Duodenal mucosa (tissue), 2 donors: ENCODE measurements around the gene PYCARD.
"Not testable (repeated sequence)": the region's sequence is repeated elsewhere in the genome, so short reads cannot be mapped to it uniquely, and the experiment has no call there.

Source experiments
- H3K27ac ChIP-seq: one replicate; pipeline ENCODE4 v1.7.0; 2013; ENCODE audit warnings: low read depth, low read length
- H3K27me3 ChIP-seq, 2 donors: one replicate each; pipeline ENCODE4 v1.7.0; 2013; ENCODE audit warnings: low read length in 2 of 2, control low read depth in 1 of 2; ENCODE audit not compliant: insufficient read depth in 2 of 2, control insufficient read depth in 1 of 2
- H3K36me3 ChIP-seq, 2 donors: one replicate each; pipeline ENCODE4 v1.7.0; 2013; ENCODE audit warnings: low read length in 2 of 2, control low read depth in 1 of 2; ENCODE audit not compliant: insufficient read depth in 2 of 2, control insufficient read depth in 1 of 2
- H3K4me1 ChIP-seq, 2 donors: one replicate each; pipeline ENCODE4 v1.7.0; 2013; ENCODE audit warnings: low read length in 2 of 2, control low read depth in 1 of 2; ENCODE audit not compliant: insufficient read depth in 2 of 2, control insufficient read depth in 1 of 2
- H3K4me3 ChIP-seq, 2 donors: one replicate each; pipeline ENCODE4 v1.7.0; 2013; ENCODE audit warnings: low read length in 2 of 2, low read depth in 1 of 2
- H3K9ac ChIP-seq, 2 donors: one replicate each; pipeline ENCODE4 v1.7.0; 2013; ENCODE audit warnings: low read length in 2 of 2, low read depth in 1 of 2
- H3K9me3 ChIP-seq, 2 donors: one replicate each; pipeline ENCODE4 v1.7.0; 2013; ENCODE audit warnings: low read length in 2 of 2, control low read depth in 1 of 2; ENCODE audit not compliant: control insufficient read depth in 1 of 2

Gene PYCARD

DNA sequence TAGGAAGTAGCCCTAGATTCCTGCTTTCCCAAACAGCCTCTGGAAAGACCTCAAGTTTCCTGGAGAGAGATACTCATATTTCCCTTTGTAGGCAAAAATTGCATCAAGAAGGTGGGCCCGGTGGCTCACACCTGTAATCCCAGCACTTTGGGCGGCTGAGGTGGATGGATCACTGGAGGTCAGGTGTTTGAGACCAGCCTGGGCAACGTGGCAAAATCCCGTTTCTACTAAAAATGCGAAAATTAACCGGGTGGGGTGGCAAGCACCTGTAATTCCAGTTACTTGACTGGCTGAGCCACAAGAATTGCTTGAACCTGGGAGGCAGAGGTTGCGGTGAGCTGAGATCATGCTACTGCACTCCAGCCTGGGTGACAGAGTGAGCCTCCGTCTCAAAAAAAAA lies 2.4 kb downstream of the PYCARD start:
- H3K36me3 ChIP-seq, result peaks cover 5 to 25% of the 10 kb centered on the region in 2 donors
- H3K9ac ChIP-seq, result peak overlapping the region in 1 of 2 donors; percentile 22
- peaks cover 26 to 33% of the 10 kb centered on the region in 2 donors for H3K4me1 ChIP-seq
- not testable (repeated sequence) for H3K27me3 ChIP-seq, H3K27ac ChIP-seq, H3K9me3 ChIP-seq, H3K4me3 ChIP-seq

GRCh38 chr16:31199430-31200041 lies 3.0 kb downstream of the PYCARD start:
- Histone ChIP-seq H3K4me1 (peaks cover 26 to 33% of the 10 kb centered on the region in 2 donors), H3K27ac (no peak overlapping the region), H3K36me3 (peaks cover 5 to 31% of the 10 kb centered on the region in 2 donors), H3K27me3 (no peaks in the 10 kb centered on the region), H3K9me3 (no peaks in the 10 kb centered on the region), H3K4me3 (no peak overlapping the region), H3K9ac (peak overlapping the region in 1 of 2 donors; percentile 22)

GRCh38 chr16:31198207-31198882 lies 4.2 kb downstream of the PYCARD start:
- Histone ChIP-seq H3K9me3 (no peaks in the 10 kb centered on the region), H3K9ac (no peak overlapping the region), H3K4me3 (no peak overlapping the region), H3K4me1 (peaks cover 26 to 33% of the 10 kb centered on the region in 2 donors), H3K27ac (no peak overlapping the region), H3K27me3 (no peaks in the 10 kb centered on the region), H3K36me3 (peaks cover 9 to 42% of the 10 kb centered on the region in 2 donors)

DNA sequence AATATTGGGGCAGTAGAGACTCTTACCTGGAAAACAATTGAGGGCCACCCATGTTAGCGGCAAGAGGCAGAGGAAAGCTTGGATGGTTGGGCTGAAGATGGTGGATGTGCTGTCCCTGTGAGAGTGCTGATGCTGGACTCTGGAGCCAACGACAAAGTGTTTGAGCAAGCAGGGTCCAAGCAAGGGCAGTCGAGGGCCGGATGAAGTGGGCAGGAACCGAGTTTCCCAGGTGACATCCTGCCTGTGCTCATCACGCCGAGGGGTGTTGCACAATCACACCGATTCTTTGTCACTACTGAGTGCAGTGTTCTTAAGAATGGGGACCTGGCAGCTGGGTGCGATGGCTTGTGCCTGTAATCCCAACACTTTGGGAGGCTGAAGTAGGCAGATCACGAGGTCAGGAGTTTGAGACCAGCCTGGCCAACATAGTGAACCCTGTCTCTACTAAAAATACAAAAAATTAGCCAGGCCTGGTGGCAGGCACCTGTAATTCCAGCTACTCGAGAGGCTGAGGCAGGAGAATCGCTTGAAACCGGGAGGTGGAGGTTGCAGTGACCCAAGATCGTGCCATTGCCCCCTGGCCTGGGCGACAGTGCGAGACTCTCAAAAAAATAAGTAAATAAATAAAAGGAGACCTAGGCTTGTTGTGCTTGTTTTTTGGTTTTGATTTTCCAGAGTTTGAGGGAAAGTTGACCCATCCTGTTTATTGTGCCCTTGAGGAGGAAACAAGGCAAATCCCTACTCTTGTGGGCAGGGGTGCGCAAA lies 6.1 kb downstream of the PYCARD start:
- no peak overlapping the region for H3K27ac ChIP-seq
- H3K4me1 ChIP-seq, result peaks cover 22 to 25% of the 10 kb centered on the region in 2 donors
- H3K36me3 ChIP-seq, result peaks cover 18 to 61% of the 10 kb centered on the region in 2 donors
- H3K9ac ChIP-seq, result no peak overlapping the region
- H3K27me3 ChIP-seq, result no peaks in the 10 kb centered on the region
- no peaks in the 10 kb centered on the region for H3K9me3 ChIP-seq
- no peak overlapping the region for H3K4me3 ChIP-seq

- H3K9ac ChIP-seq, H3K9me3 ChIP-seq, H3K27ac ChIP-seq, H3K27me3 ChIP-seq, H3K4me3 ChIP-seq: not testable (repeated sequence)
- H3K36me3 ChIP-seq, result peaks cover 24 to 67% of the 10 kb centered on the region in 2 donors
- peaks cover 15 to 19% of the 10 kb centered on the region in 2 donors for H3K4me1 ChIP-seq
Measured at GRCh38 chr16:31195861-31196260, 6.7 kb downstream of the PYCARD start.

DNA sequence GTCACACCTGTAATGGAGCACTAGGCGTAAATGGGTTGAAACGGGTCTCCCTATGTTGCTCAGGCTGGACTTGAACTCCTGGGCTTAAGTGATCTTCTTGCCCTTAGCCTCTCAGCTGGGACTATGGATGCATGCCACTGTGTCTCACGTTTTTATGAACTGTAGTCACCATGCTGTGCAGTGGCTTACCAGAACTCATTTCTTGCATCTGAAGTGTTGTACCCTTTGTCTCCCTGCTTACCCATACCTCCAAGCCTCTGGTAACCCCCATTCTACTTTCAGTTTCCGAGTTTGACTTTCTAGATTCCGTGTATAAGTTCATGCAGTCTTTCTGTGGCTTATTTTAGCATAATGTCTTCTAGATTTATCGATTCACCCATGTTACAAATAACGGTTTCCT lies 7.7 kb downstream of the PYCARD start:
- peaks cover 6 to 13% of the 10 kb centered on the region in 2 donors for H3K4me1 ChIP-seq
- no peak overlapping the region for H3K4me3 ChIP-seq
- H3K27ac ChIP-seq, result no peak overlapping the region
- H3K36me3 ChIP-seq, result peaks cover 32 to 77% of the 10 kb centered on the region in 2 donors
- H3K9me3 ChIP-seq, result no peaks in the 10 kb centered on the region
- no peak overlapping the region for H3K9ac ChIP-seq
- no peaks in the 10 kb centered on the region for H3K27me3 ChIP-seq

DNA sequence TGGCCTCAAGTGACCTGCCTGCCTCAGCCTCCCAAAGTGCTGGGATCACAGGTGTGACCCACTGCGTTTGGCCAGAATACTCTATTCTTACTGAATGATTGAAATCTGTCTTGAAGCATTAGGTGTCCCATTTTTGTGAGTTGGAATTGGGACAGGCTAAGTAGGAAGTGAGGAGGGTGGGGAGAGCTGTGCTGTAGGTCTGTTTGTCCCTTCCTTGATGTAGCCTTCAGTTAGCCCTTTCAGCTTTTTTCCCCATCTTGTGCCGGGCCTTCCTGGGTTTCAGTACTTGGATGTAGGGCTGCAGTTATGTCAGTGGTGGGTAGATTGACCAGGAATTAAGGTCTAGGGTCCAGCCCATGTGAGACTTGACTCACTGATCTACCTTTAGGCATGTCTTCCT lies 8.7 kb downstream of the PYCARD start:
- no peak overlapping the region for H3K9ac ChIP-seq
- H3K4me3 ChIP-seq, result no peak overlapping the region
- H3K27ac ChIP-seq, result no peak overlapping the region
- no peaks in the 10 kb centered on the region for H3K9me3 ChIP-seq
- H3K27me3 ChIP-seq, result no peaks in the 10 kb centered on the region
- H3K36me3 ChIP-seq, result peaks cover 42 to 82% of the 10 kb centered on the region in 2 donors
- peaks cover 0 to 3% of the 10 kb centered on the region in 2 donors for H3K4me1 ChIP-seq

GRCh38 chr16:31192856-31193642 lies 9.5 kb downstream of the PYCARD start:
- Histone ChIP-seq H3K27ac (no peak overlapping the region), H3K36me3 (peaks cover 50 to 88% of the 10 kb centered on the region in 2 donors), H3K27me3 (no peaks in the 10 kb centered on the region), H3K4me3 (no peak overlapping the region), H3K9me3 (no peaks in the 10 kb centered on the region), H3K9ac (no peak overlapping the region), H3K4me1 (no peaks in the 10 kb centered on the region)

DNA sequence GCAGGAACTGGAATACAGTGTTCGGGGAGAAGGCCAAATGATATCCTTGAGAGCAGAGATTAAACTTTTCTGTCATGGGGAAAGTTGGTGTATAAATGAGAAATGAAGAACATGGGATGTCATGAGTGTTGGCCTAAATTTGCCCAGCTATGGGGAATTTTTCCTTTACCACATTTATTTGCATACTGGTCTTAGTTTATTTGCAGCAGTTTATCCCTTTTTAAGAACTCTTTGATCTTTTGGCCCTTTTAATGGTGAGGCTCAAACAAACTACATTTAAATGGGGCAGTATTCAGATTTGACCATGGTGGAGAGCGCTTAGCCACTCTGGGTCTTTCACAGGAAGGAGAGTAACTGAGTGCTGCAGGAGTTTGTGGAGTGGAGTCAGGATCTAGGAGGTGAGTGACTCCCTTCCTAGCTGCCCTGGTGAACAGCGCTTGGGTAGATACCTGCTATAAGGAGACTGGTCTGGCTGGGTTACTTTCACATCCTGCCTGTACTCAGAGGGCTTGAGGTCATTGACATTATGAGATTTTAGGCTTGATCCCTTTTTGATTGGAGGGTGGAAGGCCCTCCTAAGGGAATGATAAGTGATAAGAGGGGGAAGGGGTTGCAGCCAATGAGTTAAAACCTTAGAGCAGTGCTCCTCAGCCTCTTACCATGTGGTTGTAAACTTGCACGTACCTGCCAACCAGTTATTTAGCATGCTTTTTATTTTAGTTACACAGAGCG lies 10.7 kb downstream of the PYCARD start:
- H3K27ac ChIP-seq, result no peak overlapping the region
- no peaks in the 10 kb centered on the region for H3K4me1 ChIP-seq
- no peak overlapping the region for H3K4me3 ChIP-seq
- no peak overlapping the region for H3K9ac ChIP-seq
- no peaks in the 10 kb centered on the region for H3K9me3 ChIP-seq
- peaks cover 62 to 96% of the 10 kb centered on the region in 2 donors for H3K36me3 ChIP-seq
- no peaks in the 10 kb centered on the region for H3K27me3 ChIP-seq
